BJ (cell line): Measurements from ENCODE around the gene KIRREL1. TPM values are rescaled to one million over a fixed set of nuclear protein-coding genes. Genes with fewer than 3 reads are reported as not detected.

Experiments used
- CTCF ChIA-PET: fragments of 350-600 bp; formaldehyde crosslinking; extraction: SDS; loops from one replicate; lab custom pipeline; 2021; ENCODE audit warnings: antibody characterized with exemption, inconsistent platforms; lab: Yijun Ruan, JAX
- POLR2A ChIA-PET: fragments of 300-600 bp; sonication (Branson Sonifier 250); formaldehyde crosslinking; extraction: SDS; loops from one replicate; lab custom pipeline; 2021; ENCODE audit warnings: antibody characterized with exemption; lab: Charles Lee
- DNase-seq: peaks from one replicate; pipeline ENCODE4 v3.0.0-alpha.2; 2011; ENCODE audit warnings: low read depth
- H3K27me3 ChIP-seq: 2 replicates; pipeline ENCODE4 v1.6.0; 2011; ENCODE audit warnings: low read length; ENCODE audit not compliant: control insufficient read depth, insufficient read depth
- H3K36me3 ChIP-seq: 2 replicates; pipeline ENCODE4 v1.5.1; 2011; ENCODE audit warnings: low read length; ENCODE audit not compliant: control insufficient read depth, insufficient read depth
- H3K4me3 ChIP-seq: 2 replicates; pipeline ENCODE4 v1.5.1; 2011; ENCODE audit warnings: low read depth, mild to moderate bottlenecking, control low read depth, low read length
- polyA plus RNA-seq: library from polyadenylated mRNA; depleted of rRNA; stranded (reverse); fragments of >200 nt; gene quantifications from 2 replicates; pipeline ENCODE4 v1.2.3, GENCODE V29; 2011
- TF ChIP-seq, protein P1 (sequence below): IDR thresholded peaks from 2 replicates; pipeline ENCODE4 v1.5.1; 2011; ENCODE audit warnings: low read depth, mild to moderate bottlenecking, control low read depth, inconsistent platforms, low read length, moderate library complexity; ENCODE audit not compliant: insufficient read depth

The KIRREL1 gene
- polyA plus RNA-seq, 1 experiment = 65.1 TPM

DNA sequence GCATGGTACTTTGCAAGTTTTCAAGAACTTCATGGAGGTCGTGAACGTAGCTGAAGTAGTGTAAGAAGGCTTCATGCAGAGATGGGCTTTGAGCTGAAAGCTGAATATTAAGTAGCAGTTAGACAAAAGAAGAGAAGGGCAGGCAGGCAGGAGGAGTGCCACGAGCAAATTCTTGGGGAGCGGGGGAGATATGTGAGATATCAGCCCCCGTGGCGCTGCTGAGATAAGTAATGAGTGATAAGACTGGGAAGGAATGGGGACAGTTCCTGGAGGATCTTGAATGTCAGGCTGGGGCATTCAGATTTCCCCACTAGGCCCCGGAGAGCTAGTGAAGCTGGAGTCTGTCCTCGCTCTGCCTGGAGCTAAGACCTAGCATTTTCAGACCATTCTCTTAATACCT lies 27.9 kb upstream of the KIRREL1 start:
- CTCF ChIA-PET = interaction anchor here (4.5 to 13.4 kb wide), 2 partner anchors 26 to 152 kb away, joined by 45 to 627 read pairs; partner anchors contain the start of gene KIRREL1
- no peaks in the 10 kb centered on the region for H3K36me3 ChIP-seq
- H3K4me3 ChIP-seq = no peak overlapping the region
- no peak for DNase-seq
- peaks cover 1% of the 10 kb centered on the region; the same call in 1 of the 2 replicates for H3K27me3 ChIP-seq
- POLR2A ChIA-PET = interaction anchor here (0.6 kb wide), 1 partner anchor 55 kb away, joined by 16 read pairs; no protein-coding TSS in a partner anchor
- TF ChIP-seq, protein P1, sequence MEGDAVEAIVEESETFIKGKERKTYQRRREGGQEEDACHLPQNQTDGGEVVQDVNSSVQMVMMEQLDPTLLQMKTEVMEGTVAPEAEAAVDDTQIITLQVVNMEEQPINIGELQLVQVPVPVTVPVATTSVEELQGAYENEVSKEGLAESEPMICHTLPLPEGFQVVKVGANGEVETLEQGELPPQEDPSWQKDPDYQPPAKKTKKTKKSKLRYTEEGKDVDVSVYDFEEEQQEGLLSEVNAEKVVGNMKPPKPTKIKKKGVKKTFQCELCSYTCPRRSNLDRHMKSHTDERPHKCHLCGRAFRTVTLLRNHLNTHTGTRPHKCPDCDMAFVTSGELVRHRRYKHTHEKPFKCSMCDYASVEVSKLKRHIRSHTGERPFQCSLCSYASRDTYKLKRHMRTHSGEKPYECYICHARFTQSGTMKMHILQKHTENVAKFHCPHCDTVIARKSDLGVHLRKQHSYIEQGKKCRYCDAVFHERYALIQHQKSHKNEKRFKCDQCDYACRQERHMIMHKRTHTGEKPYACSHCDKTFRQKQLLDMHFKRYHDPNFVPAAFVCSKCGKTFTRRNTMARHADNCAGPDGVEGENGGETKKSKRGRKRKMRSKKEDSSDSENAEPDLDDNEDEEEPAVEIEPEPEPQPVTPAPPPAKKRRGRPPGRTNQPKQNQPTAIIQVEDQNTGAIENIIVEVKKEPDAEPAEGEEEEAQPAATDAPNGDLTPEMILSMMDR = no peak

DNA sequence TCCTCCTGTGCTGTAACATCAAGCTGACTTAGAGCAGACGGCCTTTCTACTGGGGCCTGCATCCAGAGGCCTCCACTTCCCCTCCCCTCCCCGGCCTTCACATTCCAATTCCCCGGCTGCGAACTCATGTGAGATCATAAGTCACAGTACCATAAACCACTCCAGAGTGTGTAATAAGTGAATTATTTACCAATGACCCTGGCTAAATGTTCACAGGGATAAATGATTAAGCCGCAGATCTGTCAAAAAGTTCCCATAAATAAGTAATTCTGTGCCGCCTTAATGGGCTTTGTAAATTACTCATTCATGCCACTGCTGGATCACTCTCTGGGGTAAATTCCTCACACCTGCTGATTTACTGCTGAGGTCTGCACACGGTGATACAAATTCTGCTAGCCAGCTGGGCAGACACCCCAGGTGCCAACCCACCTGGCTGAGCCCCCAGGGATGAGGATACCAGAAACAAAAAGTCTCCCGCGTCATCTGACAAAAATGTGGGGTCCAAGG lies 27.4 kb upstream of the KIRREL1 start:
- H3K4me3 ChIP-seq = no peak overlapping the region

DNA sequence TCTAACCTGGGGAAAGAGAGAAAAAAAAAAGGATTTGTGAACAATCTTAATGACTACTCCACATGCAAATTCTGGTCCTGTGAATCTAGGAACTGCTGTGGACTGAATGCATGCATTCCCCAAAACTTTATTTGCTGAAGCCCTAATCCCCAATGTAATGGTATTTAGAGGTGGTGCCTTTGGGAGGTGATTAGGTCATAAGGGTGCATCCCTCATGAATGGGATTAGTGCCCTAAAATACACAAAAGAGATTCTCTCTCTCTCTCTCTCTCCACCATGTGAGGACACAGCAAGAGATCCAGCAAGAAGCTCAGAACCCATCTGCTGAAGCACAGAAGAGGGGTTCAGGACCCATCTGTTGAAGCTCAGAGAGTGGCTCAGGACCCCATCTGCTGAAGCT lies 26.2 kb upstream of the KIRREL1 start:
- CTCF ChIA-PET = interaction anchor here (3.4 to 13.4 kb wide), 4 partner anchors 18 to 151 kb away, joined by 20 to 627 read pairs (median 70); a partner anchor contains a TSS
- H3K36me3 ChIP-seq = no peaks in the 10 kb centered on the region
- H3K4me3 ChIP-seq = no peak overlapping the region
- TF ChIP-seq, protein P1 = no peak
- no peaks in the 10 kb centered on the region; the same call in 1 of the 2 replicates for H3K27me3 ChIP-seq
- DNase-seq = no peak
- POLR2A ChIA-PET = no interaction called here

More for the DNA sequence above, 27.4 kb upstream of the KIRREL1 start:
- ChIA-PET POLR2A (interaction anchor here (0.6 kb wide), 1 partner anchor 55 kb away, joined by 16 read pairs; no protein-coding TSS in a partner anchor), CTCF (interaction anchor here (4.5 to 13.4 kb wide), 2 partner anchors 25 to 152 kb away, joined by 45 to 627 read pairs; partner anchors contain the start of gene KIRREL1)
- no peaks in the 10 kb centered on the region for H3K36me3 ChIP-seq
- H3K27me3 ChIP-seq = no peaks in the 10 kb centered on the region; the same call in 1 of the 2 replicates
- no peak for DNase-seq
- TF ChIP-seq, protein P1 = no peak

DNA sequence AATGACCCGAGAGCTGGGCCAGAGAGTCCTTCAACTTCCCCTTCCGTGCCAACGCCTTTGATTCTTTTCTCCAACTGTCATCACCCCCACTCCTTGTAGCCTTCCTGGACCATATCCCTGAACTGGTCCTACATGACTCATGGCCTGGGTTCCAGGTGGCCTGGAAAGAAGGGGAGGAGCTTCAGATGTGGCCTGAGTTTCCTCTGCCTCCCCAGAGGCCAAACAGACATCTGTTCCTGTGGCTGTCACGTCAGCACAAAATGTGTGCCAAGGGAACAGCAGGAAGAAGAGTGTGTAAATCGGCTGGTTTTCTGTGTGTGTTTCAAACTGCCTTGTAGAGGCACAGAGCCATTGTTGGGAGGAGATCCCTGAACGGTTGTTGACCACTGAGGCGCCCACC lies 24.9 kb upstream of the KIRREL1 start:
- TF ChIP-seq, protein P1 = no peak
- ChIA-PET CTCF (interaction anchor here (0.9 to 13.4 kb wide), 21 partner anchors 10 to 172 kb away, joined by 3 to 627 read pairs (median 6); a partner anchor contains a TSS), POLR2A (interaction anchor here (0.6 kb wide), 1 partner anchor 42 kb away, joined by 3 read pairs; no protein-coding TSS in a partner anchor)
- Histone ChIP-seq H3K4me3 (no peak overlapping the region), H3K36me3 (no peaks in the 10 kb centered on the region), H3K27me3 (no peaks in the 10 kb centered on the region; the same call in 1 of the 2 replicates)
- DNase-seq = peak; percentile 47

DNA sequence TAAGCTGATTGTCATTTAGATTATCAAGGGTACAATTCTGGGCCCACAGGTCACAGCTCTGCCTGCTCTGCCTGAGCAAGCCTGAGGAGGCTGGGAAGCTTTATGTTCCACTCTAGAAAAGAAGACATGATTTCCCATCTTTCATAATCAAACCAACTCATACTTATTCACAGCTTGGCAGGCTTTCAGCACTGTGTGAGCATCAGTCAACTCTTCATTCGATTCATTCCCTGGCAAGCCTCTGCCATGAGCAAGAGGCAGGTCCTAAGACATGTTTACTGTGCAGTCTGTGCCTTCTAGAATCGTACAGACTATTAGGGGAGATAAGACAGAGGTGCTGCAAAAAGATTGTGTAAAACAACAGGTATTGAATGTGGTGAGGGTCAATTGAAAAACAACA lies 24.5 kb upstream of the KIRREL1 start:
- ChIA-PET CTCF (interaction anchor here (0.7 to 13.4 kb wide), 23 partner anchors 10 to 172 kb away, joined by 3 to 627 read pairs (median 5); a partner anchor contains a TSS), POLR2A (interaction anchor here (0.6 kb wide), 1 partner anchor 41 kb away, joined by 3 read pairs; no protein-coding TSS in a partner anchor)
- TF ChIP-seq, protein P1 = no peak
- Histone ChIP-seq H3K27me3 (no peaks in the 10 kb centered on the region; the same call in 1 of the 2 replicates), H3K4me3 (no peak overlapping the region), H3K36me3 (no peaks in the 10 kb centered on the region)
- DNase-seq = peak; percentile 59
